C4-2B (cell line): ENCODE data around the gene CACHD1.

Source experiments
- H3K27ac ChIP-seq: fragments of 450-650 bp; 2 replicates; pipeline ENCODE4 v1.5.1; 2017
- ZFX ChIP-seq: fragments of 450-650 bp; IDR thresholded peaks from 2 replicates; pipeline ENCODE4 v1.6.1; 2017
- TF ChIP-seq, protein P1 (sequence below): fragments of 450-650 bp; conservative IDR thresholded peaks from 2 replicates; pipeline ENCODE4 v1.5.1; 2017; ENCODE audit warnings: mild to moderate bottlenecking

The CACHD1 gene

DNA sequence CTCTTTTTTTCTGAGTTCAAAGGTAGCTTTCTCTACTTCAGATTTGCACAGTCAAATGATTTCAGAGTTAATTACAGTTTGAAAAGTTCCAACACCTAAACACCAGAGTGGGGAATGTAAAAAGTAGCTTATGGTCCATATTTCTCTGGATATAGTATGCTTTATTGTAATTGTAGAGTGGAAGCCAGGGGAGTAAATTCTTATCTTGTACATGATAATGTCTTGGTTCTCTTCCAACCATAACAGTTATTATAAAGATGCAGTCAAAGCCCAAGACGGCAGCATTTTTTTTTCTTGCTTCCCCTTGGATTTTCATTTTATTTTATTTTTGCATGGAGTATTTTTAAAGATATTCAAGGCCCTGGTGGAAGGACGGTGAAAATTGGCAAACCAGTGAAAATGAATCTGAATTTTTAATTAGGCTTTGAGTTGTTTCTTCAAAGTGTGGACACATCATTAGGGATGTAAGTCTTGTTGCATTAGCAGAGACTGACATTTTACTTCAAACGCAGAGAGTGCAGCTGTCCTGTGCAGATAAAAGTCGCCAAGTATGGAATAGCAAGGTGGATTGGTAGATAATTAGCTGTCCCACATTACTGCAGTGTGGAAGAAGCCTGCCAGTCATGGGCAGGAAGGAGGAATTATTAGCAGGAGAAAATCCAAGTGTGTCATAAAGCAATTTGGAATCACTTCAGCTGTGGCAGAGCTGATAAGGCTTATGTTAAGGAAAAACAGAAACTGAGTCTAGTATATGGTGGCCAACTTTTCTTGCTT, 11.3 kb downstream of the CACHD1 start:
- H3K27ac ChIP-seq: no peak overlapping the region
- TF ChIP-seq ZFX: no peak
- TF ChIP-seq, protein P1, sequence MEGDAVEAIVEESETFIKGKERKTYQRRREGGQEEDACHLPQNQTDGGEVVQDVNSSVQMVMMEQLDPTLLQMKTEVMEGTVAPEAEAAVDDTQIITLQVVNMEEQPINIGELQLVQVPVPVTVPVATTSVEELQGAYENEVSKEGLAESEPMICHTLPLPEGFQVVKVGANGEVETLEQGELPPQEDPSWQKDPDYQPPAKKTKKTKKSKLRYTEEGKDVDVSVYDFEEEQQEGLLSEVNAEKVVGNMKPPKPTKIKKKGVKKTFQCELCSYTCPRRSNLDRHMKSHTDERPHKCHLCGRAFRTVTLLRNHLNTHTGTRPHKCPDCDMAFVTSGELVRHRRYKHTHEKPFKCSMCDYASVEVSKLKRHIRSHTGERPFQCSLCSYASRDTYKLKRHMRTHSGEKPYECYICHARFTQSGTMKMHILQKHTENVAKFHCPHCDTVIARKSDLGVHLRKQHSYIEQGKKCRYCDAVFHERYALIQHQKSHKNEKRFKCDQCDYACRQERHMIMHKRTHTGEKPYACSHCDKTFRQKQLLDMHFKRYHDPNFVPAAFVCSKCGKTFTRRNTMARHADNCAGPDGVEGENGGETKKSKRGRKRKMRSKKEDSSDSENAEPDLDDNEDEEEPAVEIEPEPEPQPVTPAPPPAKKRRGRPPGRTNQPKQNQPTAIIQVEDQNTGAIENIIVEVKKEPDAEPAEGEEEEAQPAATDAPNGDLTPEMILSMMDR: no peak

DNA sequence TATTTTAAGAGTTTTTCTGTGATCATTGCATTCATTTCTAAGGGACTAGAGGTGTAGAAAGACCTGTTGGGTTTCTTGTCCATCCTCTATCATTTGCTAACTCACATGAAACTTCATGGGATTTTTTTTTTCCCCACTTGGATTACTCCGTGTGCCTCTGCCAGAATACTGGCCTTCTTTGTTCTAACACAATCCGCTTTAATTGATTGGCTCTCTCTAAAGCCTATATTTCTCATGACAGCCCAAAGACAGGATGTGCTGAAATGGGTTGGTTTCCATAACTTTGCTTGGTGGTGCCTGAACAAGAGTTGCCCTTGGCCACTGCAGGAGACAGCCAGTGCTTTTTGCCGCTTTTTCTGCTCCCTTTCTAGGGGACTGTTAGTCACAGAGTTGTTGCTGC, 12.2 kb downstream of the CACHD1 start:
- TF ChIP-seq ZFX: no peak
- TF ChIP-seq, protein P1: no peak
- H3K27ac ChIP-seq: no peak overlapping the region

DNA sequence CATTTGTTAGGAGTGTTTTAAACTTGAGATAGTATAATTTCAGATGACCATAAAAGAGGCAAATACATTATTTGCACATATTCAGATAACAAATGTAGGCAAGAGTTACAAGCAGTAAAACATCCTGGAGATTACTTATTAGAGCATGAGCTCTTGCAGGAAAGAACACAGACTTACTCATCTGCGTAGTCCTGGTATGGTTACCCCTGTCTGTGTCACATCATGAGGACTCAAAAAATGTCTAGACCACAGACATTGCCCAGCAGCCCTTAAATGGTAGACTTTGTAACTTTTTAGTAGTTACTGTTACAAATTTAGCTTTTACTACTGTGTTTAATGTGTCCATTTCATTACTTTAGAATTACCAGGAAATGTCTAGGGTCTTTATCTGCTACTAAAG, 12.8 kb downstream of the CACHD1 start:
- TF ChIP-seq, protein P1: no peak
- no peak for TF ChIP-seq ZFX

DNA sequence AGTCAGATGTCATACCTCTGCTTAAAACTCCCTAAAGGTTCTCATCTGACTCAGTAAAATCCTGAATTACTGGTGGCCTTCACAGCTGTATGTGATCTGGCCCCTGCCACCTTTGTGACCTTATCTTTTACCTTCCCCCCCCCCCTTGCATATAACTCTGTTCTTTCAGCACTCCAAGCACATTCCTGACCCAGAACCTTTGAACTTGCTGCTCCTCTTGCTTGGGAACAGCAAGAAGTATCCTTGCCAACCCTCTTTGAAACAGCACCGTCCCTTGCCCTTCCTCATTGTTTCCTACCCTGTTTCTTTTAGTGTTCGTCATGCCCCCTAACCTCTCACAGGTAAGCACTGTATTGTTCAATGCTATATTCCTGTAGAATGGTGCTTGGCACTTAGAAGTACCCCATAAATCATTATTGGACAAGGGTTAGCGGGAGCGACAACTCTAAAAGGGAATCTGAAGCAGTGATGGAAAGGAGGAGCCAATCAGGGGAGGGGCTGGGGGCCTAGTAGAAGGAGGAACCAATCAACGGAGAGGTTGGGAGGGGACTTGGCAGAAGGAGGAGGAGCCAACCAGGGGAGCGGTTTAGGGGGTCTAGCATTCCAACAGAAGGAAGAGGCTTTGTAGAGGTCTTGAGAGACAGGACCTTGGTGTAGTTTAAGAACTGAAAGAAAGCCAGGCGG, 13.9 kb downstream of the CACHD1 start:
- no peak overlapping the region for H3K27ac ChIP-seq
- TF ChIP-seq, protein P1: no peak
- no peak for TF ChIP-seq ZFX

More for the DNA sequence above, 12.8 kb downstream of the CACHD1 start:
- H3K27ac ChIP-seq: no peak overlapping the region

DNA sequence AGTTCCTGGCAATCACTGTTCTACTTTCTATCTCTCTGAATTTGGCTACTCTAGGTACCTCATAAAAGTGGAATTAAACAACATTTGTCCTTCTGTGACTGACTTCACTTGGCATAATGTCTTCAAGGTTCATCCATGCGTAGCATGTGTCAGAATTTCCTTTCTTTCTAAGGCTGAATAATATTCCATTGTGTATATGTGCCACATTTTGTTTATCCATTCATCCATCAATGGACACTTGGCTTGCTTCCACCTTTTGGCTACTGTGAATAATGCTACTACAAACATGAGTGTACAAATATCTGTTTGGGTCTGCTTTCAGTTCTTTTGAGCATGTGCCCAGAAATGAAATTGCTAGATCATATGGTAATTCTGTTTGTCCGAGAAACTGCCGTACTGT, 14.7 kb downstream of the CACHD1 start:
- TF ChIP-seq ZFX: no peak
- TF ChIP-seq, protein P1: no peak

DNA sequence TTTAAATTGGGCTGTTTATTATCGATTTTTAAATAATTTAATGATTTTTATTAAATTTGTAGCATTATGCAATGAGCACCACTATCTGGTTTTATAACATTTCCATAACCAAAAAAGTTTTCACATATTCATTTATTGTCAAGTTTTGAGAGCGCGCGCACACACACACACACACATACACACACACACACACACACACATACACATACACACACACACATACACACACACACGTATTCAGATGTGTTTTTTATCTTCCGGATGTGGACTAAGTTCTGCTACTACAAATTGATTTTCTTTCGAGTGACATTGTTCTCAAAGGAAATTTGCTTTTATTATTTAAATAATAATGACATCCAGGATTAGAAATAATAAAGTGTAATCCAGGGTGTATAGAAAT, 16.3 kb downstream of the CACHD1 start:
- TF ChIP-seq ZFX: no peak
- TF ChIP-seq, protein P1: no peak
- no peak overlapping the region for H3K27ac ChIP-seq

More for the DNA sequence above, 14.7 kb downstream of the CACHD1 start:
- H3K27ac ChIP-seq: no peak overlapping the region

DNA sequence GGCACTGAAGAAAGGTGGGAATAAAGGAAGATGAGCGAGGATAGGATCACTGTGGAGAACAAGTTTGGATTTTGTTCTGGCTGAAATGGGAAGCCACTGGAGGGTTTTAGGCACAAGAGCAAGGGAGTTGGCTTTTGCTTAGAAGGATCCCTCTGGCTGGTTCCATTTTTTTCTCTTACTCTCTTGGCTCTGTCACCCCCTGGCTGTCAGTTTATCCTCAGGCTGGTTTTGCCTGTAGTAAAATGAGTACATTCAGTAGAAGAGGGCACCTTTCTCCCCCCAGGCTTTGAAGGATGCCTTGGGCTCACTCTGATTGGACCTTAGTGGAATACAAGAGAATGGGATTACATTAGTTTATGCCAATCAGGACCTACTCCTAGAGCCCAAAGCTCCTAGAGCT, 17.1 kb downstream of the CACHD1 start:
- no peak for TF ChIP-seq ZFX
- TF ChIP-seq, protein P1: no peak
- H3K27ac ChIP-seq: no peak overlapping the region
